ENCODE data around the gene COPG2. TPM values are rescaled to one million over a fixed set of nuclear protein-coding genes. Genes with fewer than 3 reads are reported as not detected.

Gene COPG2
- total RNA-seq, 2 donors from 2014 or later: 74.3 to 76.3 TPM

GRCh38 chr7:130639388-130639787 lies 29.2 kb downstream of the COPG2 start:
- H3K4me1 ChIP-seq (ENCODE audit: control insufficient read depth, insufficient read depth, low read length): no peaks in the 10 kb centered on the region
- H3K4me3 Mint-ChIP-seq: no peak overlapping the region
- H3K4me3 ChIP-seq (ENCODE audit: low read length): no peak overlapping the region
- H3K27ac Mint-ChIP-seq: no peak overlapping the region
- no peak for TF ChIP-seq CTCF (conservative IDR thresholded peaks at IDR 0.05)
- H3K36me3 ChIP-seq (ENCODE audit: control insufficient read depth, insufficient read depth, low read length): peaks cover 21% of the 10 kb centered on the region
- no peaks in the 10 kb centered on the region for H3K27me3 ChIP-seq (ENCODE audit: control insufficient read depth, insufficient read depth, low read length, poor library complexity, severe bottlenecking)
- H3K9ac ChIP-seq (ENCODE audit: extremely low read depth, low read length, poor library complexity, severe bottlenecking): no peak overlapping the region
- no peak for DNase-seq
- H3K4me1 Mint-ChIP-seq: no peaks in the 10 kb centered on the region
- peaks cover 57% of the 10 kb centered on the region for H3K9me3 Mint-ChIP-seq
- H3K9me3 ChIP-seq (ENCODE audit: control insufficient read depth, low read length): peaks cover 29% of the 10 kb centered on the region
- H3K27ac ChIP-seq (ENCODE audit: low read depth, low read length): no peak overlapping the region
- whole genome bisulfite sequencing, 2 experiments (ENCODE audit: insufficient coverage in 1 of 2, insufficient read length in 1 of 2): 80 to 96% methylated on average over 1 of the region's 1 CpG
- H3K27me3 Mint-ChIP-seq (ENCODE audit: insufficient read depth): no peaks in the 10 kb centered on the region
- H3K36me3 Mint-ChIP-seq (ENCODE audit: low read depth): peaks cover 70% of the 10 kb centered on the region

GRCh38 chr7:130632111-130632510 lies 36.4 kb downstream of the COPG2 start:
- H3K9me3 ChIP-seq (ENCODE audit: control insufficient read depth, low read length): peaks cover 31% of the 10 kb centered on the region
- H3K4me3 Mint-ChIP-seq: no peak overlapping the region
- H3K27me3 ChIP-seq (ENCODE audit: control insufficient read depth, insufficient read depth, low read length, poor library complexity, severe bottlenecking): no peaks in the 10 kb centered on the region
- H3K27ac Mint-ChIP-seq: no peak overlapping the region
- no peak overlapping the region for H3K27ac ChIP-seq (ENCODE audit: low read depth, low read length)
- no peak for DNase-seq
- TF ChIP-seq CTCF (conservative IDR thresholded peaks at IDR 0.05): no peak
- no peak overlapping the region for H3K4me3 ChIP-seq (ENCODE audit: low read length)
- no peaks in the 10 kb centered on the region for H3K27me3 Mint-ChIP-seq (ENCODE audit: insufficient read depth)
- no peak overlapping the region for H3K9ac ChIP-seq (ENCODE audit: extremely low read depth, low read length, poor library complexity, severe bottlenecking)
- H3K36me3 ChIP-seq (ENCODE audit: control insufficient read depth, insufficient read depth, low read length): no peaks in the 10 kb centered on the region
- H3K4me1 ChIP-seq (ENCODE audit: control insufficient read depth, insufficient read depth, low read length): no peaks in the 10 kb centered on the region
- H3K4me1 Mint-ChIP-seq: no peaks in the 10 kb centered on the region
- peaks cover 36% of the 10 kb centered on the region for H3K36me3 Mint-ChIP-seq (ENCODE audit: low read depth)
- peaks cover 75% of the 10 kb centered on the region for H3K9me3 Mint-ChIP-seq

GRCh38 chr7:130628901-130629300 lies 39.6 kb downstream of the COPG2 start:
- WGBS, 2 experiments (ENCODE audit: insufficient coverage in 1 of 2, insufficient read length in 1 of 2): 83 to 100% methylated on average over 1 of the region's 1 CpG
- no peaks in the 10 kb centered on the region for H3K4me1 Mint-ChIP-seq
- peaks cover 7% of the 10 kb centered on the region for H3K36me3 ChIP-seq (ENCODE audit: control insufficient read depth, insufficient read depth, low read length)
- TF ChIP-seq CTCF (conservative IDR thresholded peaks at IDR 0.05): no peak
- H3K9me3 Mint-ChIP-seq: peaks cover 43% of the 10 kb centered on the region
- H3K4me3 ChIP-seq (ENCODE audit: low read length): no peak overlapping the region
- H3K4me1 ChIP-seq (ENCODE audit: control insufficient read depth, insufficient read depth, low read length): no peaks in the 10 kb centered on the region
- peaks cover 23% of the 10 kb centered on the region for H3K9me3 ChIP-seq (ENCODE audit: control insufficient read depth, low read length)
- no peak overlapping the region for H3K27ac Mint-ChIP-seq
- H3K27me3 Mint-ChIP-seq (ENCODE audit: insufficient read depth): no peaks in the 10 kb centered on the region
- no peak overlapping the region for H3K4me3 Mint-ChIP-seq
- H3K27ac ChIP-seq (ENCODE audit: low read depth, low read length): no peak overlapping the region
- H3K36me3 Mint-ChIP-seq (ENCODE audit: low read depth): peaks cover 42% of the 10 kb centered on the region
- DNase-seq: no peak
- H3K9ac ChIP-seq (ENCODE audit: extremely low read depth, low read length, poor library complexity, severe bottlenecking): no peak overlapping the region
- H3K27me3 ChIP-seq (ENCODE audit: control insufficient read depth, insufficient read depth, low read length, poor library complexity, severe bottlenecking): no peaks in the 10 kb centered on the region

All from endodermal cell (in vitro differentiated cells).